ENCODE measurements around the gene OSTC.

The OSTC gene

GRCh38 chr4:108690738-108691137, 40.3 kb downstream of the OSTC start:
- Histone ChIP-seq H3K9ac (ENCODE audit: low read depth, low read length, poor library complexity, severe bottlenecking) (no peak overlapping the region), H3K36me3 (ENCODE audit: insufficient read depth, low read length) (no peaks in the 10 kb centered on the region), H3F3A (ENCODE audit: low read depth) (no peaks in the 10 kb centered on the region)

GRCh38 chr4:108693211-108693610, 42.8 kb downstream of the OSTC start:
- Histone ChIP-seq H3K4me2 (ENCODE audit: low read depth, low read length, poor library complexity, severe bottlenecking) (no peak overlapping the region), H3K9me2 (replicated peaks; ENCODE audit: low read depth, low read length) (no peaks in the 10 kb centered on the region), H3K9ac (ENCODE audit: low read depth, low read length, poor library complexity, severe bottlenecking) (no peak overlapping the region), H4K20me1 (ENCODE audit: insufficient read depth, low read length, poor library complexity, severe bottlenecking) (no peaks in the 10 kb centered on the region), H3K4me3 (ENCODE audit: low read length, poor library complexity, severe bottlenecking) (no peak overlapping the region), H3K36me3 (ENCODE audit: insufficient read depth, low read length) (no peaks in the 10 kb centered on the region), H3K9me3 (ENCODE audit: insufficient read depth, low read depth, low read length) (no peaks in the 10 kb centered on the region), H3K4me1 (ENCODE audit: insufficient read depth, low read length, poor library complexity, severe bottlenecking) (no peaks in the 10 kb centered on the region), H3F3A (ENCODE audit: low read depth) (no peaks in the 10 kb centered on the region), H2AFZ (ENCODE audit: low read length) (no peak overlapping the region), H3K27me3 (ENCODE audit: insufficient read depth, low read length, poor library complexity, severe bottlenecking) (no peaks in the 10 kb centered on the region), H3K79me2 (ENCODE audit: insufficient read depth, low read length) (no peaks in the 10 kb centered on the region)
- TF ChIP-seq CTCF (conservative IDR thresholded peaks at IDR 0.05; ENCODE audit: low read length) (no peak), EZH2phosphoT487 (IDR thresholded peaks at IDR 0.05; ENCODE audit: borderline replicate concordance) (no peak)

More at GRCh38 chr4:108690738-108691137, 40.3 kb downstream of the OSTC start:
- H3K9me3 ChIP-seq (ENCODE audit: insufficient read depth, low read depth, low read length): no peaks in the 10 kb centered on the region
- no peak overlapping the region for H3K4me2 ChIP-seq (ENCODE audit: low read depth, low read length, poor library complexity, severe bottlenecking)
- H4K20me1 ChIP-seq (ENCODE audit: insufficient read depth, low read length, poor library complexity, severe bottlenecking): no peaks in the 10 kb centered on the region
- no peaks in the 10 kb centered on the region for H3K9me2 ChIP-seq (replicated peaks; ENCODE audit: low read depth, low read length)
- no peak for TF ChIP-seq CTCF (conservative IDR thresholded peaks at IDR 0.05; ENCODE audit: low read length)
- TF ChIP-seq EZH2phosphoT487 (IDR thresholded peaks at IDR 0.05; ENCODE audit: borderline replicate concordance): no peak
- H3K4me3 ChIP-seq (ENCODE audit: low read length, poor library complexity, severe bottlenecking): no peak overlapping the region
- H3K79me2 ChIP-seq (ENCODE audit: insufficient read depth, low read length): no peaks in the 10 kb centered on the region
- no peak overlapping the region for H2AFZ ChIP-seq (ENCODE audit: low read length)
- no peaks in the 10 kb centered on the region for H3K27me3 ChIP-seq (ENCODE audit: insufficient read depth, low read length, poor library complexity, severe bottlenecking)
- no peaks in the 10 kb centered on the region for H3K4me1 ChIP-seq (ENCODE audit: insufficient read depth, low read length, poor library complexity, severe bottlenecking)

- H3K9me3 ChIP-seq (ENCODE audit: insufficient read depth, low read depth, low read length): no peaks in the 10 kb centered on the region
- no peaks in the 10 kb centered on the region for H3K36me3 ChIP-seq (ENCODE audit: insufficient read depth, low read length)
- H3K79me2 ChIP-seq (ENCODE audit: insufficient read depth, low read length): no peaks in the 10 kb centered on the region
- H3F3A ChIP-seq (ENCODE audit: low read depth): no peaks in the 10 kb centered on the region
- H3K4me3 ChIP-seq (ENCODE audit: low read length, poor library complexity, severe bottlenecking): no peak overlapping the region
- no peak overlapping the region for H3K9ac ChIP-seq (ENCODE audit: low read depth, low read length, poor library complexity, severe bottlenecking)
- H3K27me3 ChIP-seq (ENCODE audit: insufficient read depth, low read length, poor library complexity, severe bottlenecking): no peaks in the 10 kb centered on the region
- no peaks in the 10 kb centered on the region for H3K4me1 ChIP-seq (ENCODE audit: insufficient read depth, low read length, poor library complexity, severe bottlenecking)
- no peak for TF ChIP-seq CTCF (conservative IDR thresholded peaks at IDR 0.05; ENCODE audit: low read length)
- TF ChIP-seq EZH2phosphoT487 (IDR thresholded peaks at IDR 0.05; ENCODE audit: borderline replicate concordance): no peak
- H2AFZ ChIP-seq (ENCODE audit: low read length): no peak overlapping the region
- H3K4me2 ChIP-seq (ENCODE audit: low read depth, low read length, poor library complexity, severe bottlenecking): no peak overlapping the region
- H4K20me1 ChIP-seq (ENCODE audit: insufficient read depth, low read length, poor library complexity, severe bottlenecking): no peaks in the 10 kb centered on the region
- H3K9me2 ChIP-seq (replicated peaks; ENCODE audit: low read depth, low read length): no peaks in the 10 kb centered on the region
Measured at GRCh38 chr4:108693819-108694218, 43.4 kb downstream of the OSTC start.

Data from Loucy (cell line).